Myocyte (in vitro differentiated cells): ENCODE measurements around the gene CD99. TPM values are rescaled to one million over a fixed set of nuclear protein-coding genes. Genes with fewer than 3 reads are reported as not detected.
"Not testable (repeated sequence)": the region's sequence is repeated elsewhere in the genome, so short reads cannot be mapped to it uniquely, and the experiment has no call there.

Experiments
- DNase-seq: peaks from one replicate; pipeline ENCODE4 v3.0.0-alpha.2; 2012; ENCODE audit warnings: low read depth
- total RNA-seq: library from RNA; depleted of rRNA; stranded (reverse); fragments of >200 nt; gene quantifications from 2 replicates; pipeline ENCODE4 v1.2.3, GENCODE V29; 2014

CD99 gene
- total RNA-seq, 1 donor from 2014 or later, result 559 TPM

GRCh38 chrX:2767631-2768455, 76.7 kb downstream of the CD99 start:
- peak; percentile 97 for DNase-seq

- no peak for DNase-seq
Measured at GRCh38 chrX:2769615-2770014, 78.5 kb downstream of the CD99 start.

GRCh38 chrX:2773166-2774055, 82.3 kb downstream of the CD99 start:
- DNase-seq, result not testable (repeated sequence)

- DNase-seq, result no peak
Measured at GRCh38 chrX:2774057-2774456, 83.0 kb downstream of the CD99 start.

- no peak for DNase-seq
Measured at GRCh38 chrX:2774776-2775175, 83.7 kb downstream of the CD99 start.

GRCh38 chrX:2780472-2781225, 89.6 kb downstream of the CD99 start:
- DNase-seq, result not testable (repeated sequence)

GRCh38 chrX:2781226-2781571, 90.1 kb downstream of the CD99 start:
- no peak for DNase-seq

GRCh38 chrX:2781698-2782097, 90.6 kb downstream of the CD99 start:
- DNase-seq, result no peak

GRCh38 chrX:2782171-2782570, 91.1 kb downstream of the CD99 start:
- no peak for DNase-seq

GRCh38 chrX:2782778-2783177, 91.7 kb downstream of the CD99 start:
- no peak for DNase-seq

GRCh38 chrX:2784026-2784425, 92.9 kb downstream of the CD99 start:
- no peak for DNase-seq

- DNase-seq, result no peak
Measured at GRCh38 chrX:2785538-2785937, 94.4 kb downstream of the CD99 start.

GRCh38 chrX:2788980-2789379, 97.9 kb downstream of the CD99 start:
- no peak for DNase-seq

- no peak for DNase-seq
Measured at GRCh38 chrX:2789569-2789968, 98.5 kb downstream of the CD99 start.

Other genes starting within 250 kb of the CD99 start
- 26.8 and 40.7 TPM in 2 replicates for gene DHRSX, start 190.3 kb upstream of the CD99 start, total RNA-seq
- gene ZBED1, start 190.3 kb upstream of the CD99 start, total RNA-seq, result 38.8 and 58.0 TPM in 2 replicates
- gene XG, start 60.7 kb downstream of the CD99 start, total RNA-seq, result 0.27 and 1.5 TPM in 2 replicates
- 12.0 and 14.4 TPM in 2 replicates for gene GYG2, start 137.6 kb downstream of the CD99 start, total RNA-seq
- gene ARSD, start 238.0 kb downstream of the CD99 start, total RNA-seq, result 12.4 and 14.3 TPM in 2 replicates